OCI-LY1 (cell line): ENCODE results near the gene CAMTA1.

Source experiments
- H2AFZ ChIP-seq: fragments of 200-600 bp; sonication (generic), shearing (Covaris generic); 2 replicates; pipeline ENCODE4 v1.6.0; 2014; ENCODE audit warnings: antibody characterized with exemption, mild to moderate bottlenecking, low read length
- H3F3A ChIP-seq: fragments of 200-600 bp; sonication (generic), shearing (Covaris generic); 2 replicates; pipeline ENCODE4 v1.6.0; 2014; ENCODE audit warnings: mild to moderate bottlenecking, antibody characterized with exemption, low read length, moderate library complexity; ENCODE audit not compliant: insufficient read depth
- H3K27ac ChIP-seq: fragments of 200-600 bp; sonication (generic); 2 replicates; pipeline ENCODE4 v1.5.1; 2014; ENCODE audit warnings: low read length, mixed run types, mild to moderate bottlenecking, low read depth; ENCODE audit not compliant: poor library complexity, severe bottlenecking
- H3K27me3 ChIP-seq: fragments of 200-600 bp; sonication (generic); 2 replicates; pipeline ENCODE4 v1.6.0; 2014; ENCODE audit warnings: antibody characterized with exemption, mild to moderate bottlenecking, low read length, moderate library complexity; ENCODE audit not compliant: insufficient read depth
- H3K36me3 ChIP-seq: fragments of 200-600 bp; sonication (generic); 2 replicates; pipeline ENCODE4 v1.6.1; 2014; ENCODE audit warnings: mild to moderate bottlenecking, antibody characterized with exemption, low read length, moderate library complexity, mixed read lengths; ENCODE audit not compliant: insufficient read depth
- H3K4me1 ChIP-seq: fragments of 200-600 bp; sonication (generic); 2 replicates; pipeline ENCODE4 v1.5.1; 2014; ENCODE audit warnings: mild to moderate bottlenecking, low read length, moderate library complexity; ENCODE audit not compliant: insufficient read depth, severe bottlenecking
- H3K4me2 ChIP-seq: fragments of 200-600 bp; sonication (generic), shearing (Covaris generic); 2 replicates; pipeline ENCODE4 v1.6.1; 2014; ENCODE audit warnings: low read length
- H3K4me3 ChIP-seq: fragments of 200-600 bp; sonication (generic); 2 replicates; pipeline ENCODE4 v1.5.1; 2014; ENCODE audit warnings: low read length, low read depth, mild to moderate bottlenecking, mixed read lengths; ENCODE audit not compliant: poor library complexity, severe bottlenecking
- H3K79me2 ChIP-seq: fragments of 200-600 bp; shearing (Covaris generic); 2 replicates; pipeline ENCODE4 v1.6.1; 2016; ENCODE audit warnings: mixed run types, low read length, mixed read lengths; ENCODE audit not compliant: insufficient read depth
- H3K9ac ChIP-seq: fragments of 200-600 bp; sonication (generic), shearing (Covaris generic); 2 replicates; pipeline ENCODE4 v1.6.1; 2014; ENCODE audit warnings: mild to moderate bottlenecking, low read length, mixed read lengths
- H3K9me2 ChIP-seq: fragments of 200-600 bp; sonication (generic), shearing (Covaris generic); 2 replicates; pipeline ENCODE4 v1.6.1; 2014; ENCODE audit warnings: low read depth, mild to moderate bottlenecking, low read length, mixed read lengths
- H3K9me3 ChIP-seq: fragments of 200-600 bp; shearing (Covaris generic); 2 replicates; pipeline ENCODE4 v1.6.1; 2014; ENCODE audit warnings: low read length, mixed read lengths
- H4K20me1 ChIP-seq: fragments of 200-600 bp; sonication (generic), shearing (Covaris generic); 2 replicates; pipeline ENCODE4 v1.6.0; 2016; ENCODE audit warnings: mild to moderate bottlenecking, low read length; ENCODE audit not compliant: insufficient read depth
- CTCF ChIP-seq: fragments of 200-600 bp; sonication (generic), shearing (Covaris generic); IDR thresholded peaks from 2 replicates; pipeline ENCODE4 v1.5.1; 2017; ENCODE audit warnings: mild to moderate bottlenecking, antibody characterized with exemption, low read length, moderate library complexity, mixed read lengths
- EZH2 ChIP-seq: fragments of 200-600 bp; sonication (generic), shearing (Covaris generic); IDR thresholded peaks from 2 replicates; pipeline ENCODE4 v1.8.0; 2017; ENCODE audit warnings: borderline replicate concordance, mixed run types, mild to moderate bottlenecking, antibody characterized with exemption, low read length, moderate library complexity, mixed read lengths

Gene CAMTA1

GRCh38 chr1:6911974-6912373 lies 126.7 kb downstream of the CAMTA1 start:
- H3K9me3 ChIP-seq = no peaks in the 10 kb centered on the region
- no peaks in the 10 kb centered on the region for H4K20me1 ChIP-seq
- TF ChIP-seq EZH2 = no peak
- no peak for TF ChIP-seq CTCF
- H3K9me2 ChIP-seq = no peaks in the 10 kb centered on the region
- no peak overlapping the region for H3K4me2 ChIP-seq
- H3K36me3 ChIP-seq = no peaks in the 10 kb centered on the region
- no peaks in the 10 kb centered on the region for H3K4me1 ChIP-seq
- no peak overlapping the region for H3K27ac ChIP-seq
- no peak overlapping the region for H3K4me3 ChIP-seq
- H3K9ac ChIP-seq = no peak overlapping the region
- no peaks in the 10 kb centered on the region; the same call in 1 of the 2 replicates for H3K27me3 ChIP-seq
- H3F3A ChIP-seq = no peaks in the 10 kb centered on the region
- no peaks in the 10 kb centered on the region for H3K79me2 ChIP-seq
- H2AFZ ChIP-seq = no peak overlapping the region

GRCh38 chr1:6912518-6912917 lies 127.3 kb downstream of the CAMTA1 start:
- Histone ChIP-seq H3K9ac (no peak overlapping the region), H3F3A (no peaks in the 10 kb centered on the region), H3K4me1 (no peaks in the 10 kb centered on the region), H3K27ac (no peak overlapping the region), H3K9me2 (no peaks in the 10 kb centered on the region), H4K20me1 (no peaks in the 10 kb centered on the region), H3K4me3 (no peak overlapping the region), H3K9me3 (no peaks in the 10 kb centered on the region), H3K4me2 (no peak overlapping the region), H3K27me3 (no peaks in the 10 kb centered on the region; the same call in 1 of the 2 replicates), H3K36me3 (no peaks in the 10 kb centered on the region), H3K79me2 (no peaks in the 10 kb centered on the region), H2AFZ (no peak overlapping the region)
- TF ChIP-seq CTCF (no peak), EZH2 (no peak)

DNA sequence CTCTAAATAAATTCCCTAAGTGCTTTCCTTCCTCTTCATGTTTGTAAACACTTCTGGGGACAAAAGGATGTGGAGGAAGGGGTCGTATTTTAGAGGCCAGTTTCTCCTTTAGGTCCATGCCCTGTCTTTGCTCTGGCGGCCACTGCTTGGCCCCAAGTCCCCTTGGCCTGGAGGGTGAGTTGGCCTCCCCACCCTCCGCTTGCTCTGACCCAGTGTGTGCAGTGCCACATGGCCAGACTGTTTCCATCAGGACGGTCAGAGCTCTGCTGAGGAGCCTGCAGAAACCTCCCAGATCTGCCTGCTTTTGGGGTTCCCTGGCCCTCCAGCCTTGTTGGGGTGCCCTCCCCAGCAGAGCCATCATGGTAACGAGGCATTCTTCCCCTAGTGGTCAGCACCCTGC lies 127.8 kb downstream of the CAMTA1 start:
- Histone ChIP-seq H2AFZ (no peak overlapping the region), H3K9me3 (no peaks in the 10 kb centered on the region), H4K20me1 (no peaks in the 10 kb centered on the region), H3K79me2 (no peaks in the 10 kb centered on the region), H3K9ac (no peak overlapping the region), H3K4me1 (no peaks in the 10 kb centered on the region), H3F3A (no peaks in the 10 kb centered on the region), H3K9me2 (no peaks in the 10 kb centered on the region), H3K4me2 (no peak overlapping the region), H3K27ac (no peak overlapping the region), H3K4me3 (no peak overlapping the region), H3K36me3 (no peaks in the 10 kb centered on the region), H3K27me3 (no peaks in the 10 kb centered on the region; the same call in 1 of the 2 replicates)
- no peak for TF ChIP-seq EZH2
- TF ChIP-seq CTCF = no peak
